WTC11 (cell line): Measurements from ENCODE around the gene APRT. TPM values are rescaled to one million over a fixed set of nuclear protein-coding genes. Genes with fewer than 3 reads are reported as not detected.
A peak's percentile ranks its signal among the peaks of the same experiment; 100 is the strongest.

Experiments
- ATAC-seq: fragments of 200-7000 bp; cut with Tn5 transposase; 2 replicates; pipeline ENCODE4 v1.10.0; 2021; ENCODE audit warnings: mild to moderate bottlenecking, moderate library complexity
- CTCF ChIA-PET: fragments of 300-600 bp; sonication (Branson Sonifier 250); formaldehyde crosslinking; loops from one replicate; lab custom pipeline; 2021; ENCODE audit warnings: antibody characterized with exemption; lab: Charles Lee
- POLR2A ChIA-PET: fragments of 350-600 bp; sonication (Branson Sonifier 250); formaldehyde crosslinking; loops from one replicate; lab custom pipeline; 2021; ENCODE audit warnings: antibody characterized with exemption; lab: Charles Lee
- DNase-seq: peaks from one replicate; pipeline ENCODE4 v3.0.0; 2021; ENCODE audit warnings: low spot score
- H3K27ac Mint-ChIP-seq: 2 replicates; pipeline ENCODE4 v1.8.0; 2021; ENCODE audit warnings: mixed read lengths
- H3K27me3 Mint-ChIP-seq: 2 replicates; pipeline ENCODE4 v1.8.0; 2021; ENCODE audit warnings: low read depth, mild to moderate bottlenecking, moderate library complexity, mixed read lengths
- H3K36me3 Mint-ChIP-seq: 2 replicates; pipeline ENCODE4 v1.8.0; 2021; ENCODE audit warnings: mixed read lengths
- H3K4me1 Mint-ChIP-seq: 2 replicates; pipeline ENCODE4 v1.8.0; 2022; ENCODE audit warnings: mixed read lengths
- H3K4me3 Mint-ChIP-seq: 2 replicates; pipeline ENCODE4 v1.8.0; 2021; ENCODE audit warnings: mild to moderate bottlenecking, moderate library complexity, mixed read lengths
- H3K9me3 Mint-ChIP-seq: 2 replicates; pipeline ENCODE4 v1.8.0; 2021; ENCODE audit warnings: mixed read lengths
- CREB1 ChIP-seq: sonication (generic); formaldehyde crosslinking; IDR thresholded peaks from 2 replicates; pipeline ENCODE4 v1.8.0; 2023; ENCODE audit warnings: mild to moderate bottlenecking, missing genetic modification reagents
- ESRRA ChIP-seq: sonication (generic); formaldehyde crosslinking; IDR thresholded peaks from 2 replicates; pipeline ENCODE4 v1.8.1; 2022; ENCODE audit warnings: mild to moderate bottlenecking, missing genetic modification reagents, borderline replicate concordance
- GTF2I ChIP-seq: fragments of 250-450 bp; sonication (Bioruptor Pico); conservative IDR thresholded peaks from 2 replicates; pipeline ENCODE4 v1.4.0; 2021; ENCODE audit warnings: mild to moderate bottlenecking
- KAT7 ChIP-seq: sonication (generic); formaldehyde crosslinking; IDR thresholded peaks from 2 replicates; pipeline ENCODE4 v1.8.1; 2023; ENCODE audit warnings: missing genetic modification reagents, mild to moderate bottlenecking, borderline replicate concordance
- MYBL2 ChIP-seq: sonication (generic); formaldehyde crosslinking; IDR thresholded peaks from 2 replicates; pipeline ENCODE4 v1.8.1; 2023; ENCODE audit warnings: mild to moderate bottlenecking, moderate library complexity, missing genetic modification reagents
- NFATC4 ChIP-seq: fragments of 250-450 bp; sonication (Bioruptor Pico); IDR thresholded peaks from 2 replicates; pipeline ENCODE4 v1.9.0; 2021; ENCODE audit warnings: mild to moderate bottlenecking
- NFE2L1 ChIP-seq: sonication (generic); formaldehyde crosslinking; IDR thresholded peaks from 2 replicates; pipeline ENCODE4 v1.8.1; 2023; ENCODE audit warnings: missing genetic modification reagents
- NFYB ChIP-seq: sonication (generic); formaldehyde crosslinking; conservative IDR thresholded peaks from 2 replicates; pipeline ENCODE4 v1.8.0; 2022; ENCODE audit warnings: low read depth, missing genetic modification reagents
- NR2C2 ChIP-seq: sonication (generic); formaldehyde crosslinking; IDR thresholded peaks from 2 replicates; pipeline ENCODE4 v1.8.0; 2022; ENCODE audit warnings: mild to moderate bottlenecking, missing genetic modification reagents
- SMAD4 ChIP-seq: sonication (generic); formaldehyde crosslinking; IDR thresholded peaks from 2 replicates; pipeline ENCODE4 v1.8.0; 2022; ENCODE audit warnings: mild to moderate bottlenecking, missing genetic modification reagents
- ZNF138 ChIP-seq: sonication (generic); formaldehyde crosslinking; conservative IDR thresholded peaks from 2 replicates; pipeline ENCODE4 v1.8.1; 2022; ENCODE audit warnings: mild to moderate bottlenecking, moderate library complexity, missing genetic modification reagents
- ZNF416 ChIP-seq: fragments of 250-450 bp; sonication (Bioruptor Pico); IDR thresholded peaks from 2 replicates; pipeline ENCODE4 v1.9.0; 2021; ENCODE audit warnings: mild to moderate bottlenecking, inconsistent platforms
- ZNF671 ChIP-seq: fragments of 250-450 bp; sonication (Bioruptor Pico); IDR thresholded peaks from 2 replicates; pipeline ENCODE4 v1.8.0; 2021; ENCODE audit warnings: mild to moderate bottlenecking
- total RNA-seq: library from RNA; stranded (reverse); gene quantifications from 3 replicates; pipeline ENCODE4 v1.2.3, GENCODE V29; 2021
- TF ChIP-seq, protein P1 (sequence below): sonication (generic); formaldehyde crosslinking; IDR thresholded peaks from 2 replicates; pipeline ENCODE4 v1.8.0; 2022; ENCODE audit warnings: mild to moderate bottlenecking, missing genetic modification reagents
- TF ChIP-seq, protein P2 (sequence below): fragments of 250-450 bp; sonication (Bioruptor Pico); IDR thresholded peaks from 2 replicates; pipeline ENCODE4 v2.1.2; 2022; ENCODE audit warnings: mild to moderate bottlenecking, moderate library complexity
- TF ChIP-seq, protein P3 (sequence below): sonication (generic); formaldehyde crosslinking; conservative IDR thresholded peaks from 2 replicates; pipeline ENCODE4 v1.8.1; 2023; ENCODE audit warnings: mild to moderate bottlenecking, low read depth, missing genetic modification reagents, moderate library complexity
- TF ChIP-seq, protein P4 (sequence below): fragments of 250-450 bp; sonication (Bioruptor Pico); IDR thresholded peaks from 2 replicates; pipeline ENCODE4 v1.9.0; 2021; ENCODE audit warnings: moderate library complexity, mild to moderate bottlenecking, inconsistent platforms, borderline replicate concordance
- TF ChIP-seq, protein P5 (sequence below): sonication (generic); formaldehyde crosslinking; IDR thresholded peaks from 2 replicates; pipeline ENCODE4 v1.8.1; 2022; ENCODE audit warnings: low read depth, mild to moderate bottlenecking, moderate library complexity, missing genetic modification reagents, borderline replicate concordance
- TF ChIP-seq, protein P6 (sequence below): sonication (generic); formaldehyde crosslinking; IDR thresholded peaks from 2 replicates; pipeline ENCODE4 v1.8.1; 2023; ENCODE audit warnings: mild to moderate bottlenecking, missing genetic modification reagents

Gene APRT
- total RNA-seq, 1 experiment from 2014 or later, result 288 TPM

DNA sequence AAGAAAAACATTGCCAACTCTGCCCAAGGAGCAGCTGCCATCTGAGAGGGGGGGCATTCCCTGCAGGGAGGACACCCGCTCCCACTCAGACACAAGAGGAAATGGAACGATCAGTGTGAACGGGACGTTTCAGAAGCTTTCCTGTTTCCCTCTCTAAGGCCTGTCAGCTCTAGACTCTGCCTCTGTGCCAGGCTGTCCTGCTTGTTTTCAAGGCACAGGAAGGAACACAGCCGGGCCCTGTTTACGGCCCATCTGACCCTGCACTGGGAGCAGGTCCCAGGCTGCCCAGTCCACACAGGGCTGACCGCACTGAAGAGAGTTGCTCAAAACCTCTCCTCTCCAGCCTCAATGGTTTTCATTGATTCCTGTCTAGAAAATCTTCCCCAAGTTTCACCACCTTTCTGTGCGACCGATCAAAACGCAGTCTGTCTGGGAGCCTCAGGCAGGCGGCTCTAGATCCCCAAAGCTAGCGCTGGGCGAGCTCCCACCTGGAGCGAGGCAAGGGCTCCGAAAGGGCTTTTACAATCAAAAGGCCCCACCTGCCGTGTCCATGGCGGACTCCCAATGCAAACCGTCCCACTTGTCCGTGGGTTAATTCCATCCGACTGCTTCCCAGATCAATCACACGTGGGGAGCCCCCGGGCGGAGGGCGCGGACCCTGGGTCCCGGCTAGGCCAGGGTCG lies 28.2 kb downstream of the APRT start:
- CTCF ChIA-PET, result interaction anchor here (0.6 to 10.5 kb wide), 22 partner anchors 9 to 384 kb away, joined by 3 to 117 read pairs (median 6); partner anchors contain the start of gene MVD
- no peaks in the 10 kb centered on the region for H3K36me3 Mint-ChIP-seq

DNA sequence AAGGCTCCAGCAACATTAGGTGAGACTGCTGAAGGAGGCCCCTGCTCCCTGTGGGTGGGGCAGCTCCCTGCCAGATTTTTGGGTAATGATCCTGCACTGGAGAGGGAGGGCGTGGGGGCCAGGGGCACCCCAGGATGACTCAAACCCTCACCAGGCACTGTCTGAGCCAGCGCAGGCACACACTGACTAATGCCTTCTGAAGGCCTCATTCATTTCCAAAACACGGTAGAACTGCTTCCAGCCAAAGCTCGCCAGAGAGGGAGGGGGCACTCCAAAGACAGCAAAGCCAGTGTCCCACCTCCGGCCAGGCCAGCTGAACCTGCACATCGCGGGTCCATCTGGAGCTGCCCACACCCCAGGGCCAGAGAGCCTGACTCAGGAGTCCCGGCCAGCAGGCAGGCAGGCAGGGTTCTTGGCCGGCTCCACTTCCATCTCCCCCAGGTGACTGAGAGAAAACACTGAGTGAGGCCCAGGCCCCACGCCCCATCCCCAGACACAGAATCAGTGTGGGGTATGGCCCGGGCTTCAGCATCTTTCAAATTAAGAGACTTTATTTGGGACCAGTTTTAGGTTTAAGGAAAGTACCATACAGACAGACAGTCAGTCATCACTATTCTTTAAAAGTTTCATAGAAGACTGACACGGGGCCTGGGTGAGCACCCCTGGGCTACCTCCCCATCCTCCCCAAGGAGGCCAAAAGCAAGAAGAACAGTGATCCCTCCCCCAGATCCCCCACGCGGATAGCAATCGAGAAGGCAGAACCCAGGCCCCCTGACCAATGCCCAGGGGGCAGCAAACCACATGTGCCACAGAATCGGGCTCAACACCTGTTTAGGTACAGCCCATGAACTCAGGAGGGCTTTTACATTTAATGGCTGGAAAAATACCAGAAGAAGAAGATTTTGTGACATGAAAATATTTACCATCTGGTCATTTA lies 29.0 kb downstream of the APRT start:
- H3K4me3 Mint-ChIP-seq, result peak overlapping the region; percentile 41
- CTCF ChIA-PET, result interaction anchor here (1.0 to 10.5 kb wide), 17 partner anchors 9 to 385 kb away, joined by 3 to 117 read pairs (median 8); no protein-coding TSS in a partner anchor
- DNase-seq, result no peak
- POLR2A ChIA-PET, result interaction anchor here (1.1 to 1.7 kb wide), 7 partner anchors 10 to 45 kb away, joined by 3 to 5 read pairs (median 3); no protein-coding TSS in a partner anchor
- TF ChIP-seq NFATC4 (CRISPR knock-in tag), result no peak
- no peak for TF ChIP-seq ZNF671 (CRISPR knock-in tag)
- no peak for TF ChIP-seq ESRRA (CRISPR knock-in tag)
- TF ChIP-seq, protein P1, sequence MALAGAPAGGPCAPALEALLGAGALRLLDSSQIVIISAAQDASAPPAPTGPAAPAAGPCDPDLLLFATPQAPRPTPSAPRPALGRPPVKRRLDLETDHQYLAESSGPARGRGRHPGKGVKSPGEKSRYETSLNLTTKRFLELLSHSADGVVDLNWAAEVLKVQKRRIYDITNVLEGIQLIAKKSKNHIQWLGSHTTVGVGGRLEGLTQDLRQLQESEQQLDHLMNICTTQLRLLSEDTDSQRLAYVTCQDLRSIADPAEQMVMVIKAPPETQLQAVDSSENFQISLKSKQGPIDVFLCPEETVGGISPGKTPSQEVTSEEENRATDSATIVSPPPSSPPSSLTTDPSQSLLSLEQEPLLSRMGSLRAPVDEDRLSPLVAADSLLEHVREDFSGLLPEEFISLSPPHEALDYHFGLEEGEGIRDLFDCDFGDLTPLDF, result no peak
- TF ChIP-seq NFYB, result no peak
- no peak for TF ChIP-seq ZNF416 (CRISPR knock-in tag)
- TF ChIP-seq ZNF138 (CRISPR knock-in tag), result no peak
- TF ChIP-seq GTF2I (CRISPR knock-in tag), result no peak
- TF ChIP-seq KAT7 (CRISPR knock-in tag), result no peak
- TF ChIP-seq, protein P2, sequence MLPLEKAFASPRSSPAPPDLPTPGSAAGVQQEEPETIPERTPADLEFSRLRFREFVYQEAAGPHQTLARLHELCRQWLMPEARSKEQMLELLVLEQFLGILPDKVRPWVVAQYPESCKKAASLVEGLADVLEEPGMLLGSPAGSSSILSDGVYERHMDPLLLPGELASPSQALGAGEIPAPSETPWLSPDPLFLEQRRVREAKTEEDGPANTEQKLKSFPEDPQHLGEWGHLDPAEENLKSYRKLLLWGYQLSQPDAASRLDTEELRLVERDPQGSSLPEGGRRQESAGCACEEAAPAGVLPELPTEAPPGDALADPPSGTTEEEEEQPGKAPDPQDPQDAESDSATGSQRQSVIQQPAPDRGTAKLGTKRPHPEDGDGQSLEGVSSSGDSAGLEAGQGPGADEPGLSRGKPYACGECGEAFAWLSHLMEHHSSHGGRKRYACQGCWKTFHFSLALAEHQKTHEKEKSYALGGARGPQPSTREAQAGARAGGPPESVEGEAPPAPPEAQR (CRISPR knock-in tag), result no peak
- TF ChIP-seq, protein P3, sequence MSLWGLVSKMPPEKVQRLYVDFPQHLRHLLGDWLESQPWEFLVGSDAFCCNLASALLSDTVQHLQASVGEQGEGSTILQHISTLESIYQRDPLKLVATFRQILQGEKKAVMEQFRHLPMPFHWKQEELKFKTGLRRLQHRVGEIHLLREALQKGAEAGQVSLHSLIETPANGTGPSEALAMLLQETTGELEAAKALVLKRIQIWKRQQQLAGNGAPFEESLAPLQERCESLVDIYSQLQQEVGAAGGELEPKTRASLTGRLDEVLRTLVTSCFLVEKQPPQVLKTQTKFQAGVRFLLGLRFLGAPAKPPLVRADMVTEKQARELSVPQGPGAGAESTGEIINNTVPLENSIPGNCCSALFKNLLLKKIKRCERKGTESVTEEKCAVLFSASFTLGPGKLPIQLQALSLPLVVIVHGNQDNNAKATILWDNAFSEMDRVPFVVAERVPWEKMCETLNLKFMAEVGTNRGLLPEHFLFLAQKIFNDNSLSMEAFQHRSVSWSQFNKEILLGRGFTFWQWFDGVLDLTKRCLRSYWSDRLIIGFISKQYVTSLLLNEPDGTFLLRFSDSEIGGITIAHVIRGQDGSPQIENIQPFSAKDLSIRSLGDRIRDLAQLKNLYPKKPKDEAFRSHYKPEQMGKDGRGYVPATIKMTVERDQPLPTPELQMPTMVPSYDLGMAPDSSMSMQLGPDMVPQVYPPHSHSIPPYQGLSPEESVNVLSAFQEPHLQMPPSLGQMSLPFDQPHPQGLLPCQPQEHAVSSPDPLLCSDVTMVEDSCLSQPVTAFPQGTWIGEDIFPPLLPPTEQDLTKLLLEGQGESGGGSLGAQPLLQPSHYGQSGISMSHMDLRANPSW, result no peak
- no peak for TF ChIP-seq MYBL2 (CRISPR knock-in tag)
- TF ChIP-seq, protein P4, sequence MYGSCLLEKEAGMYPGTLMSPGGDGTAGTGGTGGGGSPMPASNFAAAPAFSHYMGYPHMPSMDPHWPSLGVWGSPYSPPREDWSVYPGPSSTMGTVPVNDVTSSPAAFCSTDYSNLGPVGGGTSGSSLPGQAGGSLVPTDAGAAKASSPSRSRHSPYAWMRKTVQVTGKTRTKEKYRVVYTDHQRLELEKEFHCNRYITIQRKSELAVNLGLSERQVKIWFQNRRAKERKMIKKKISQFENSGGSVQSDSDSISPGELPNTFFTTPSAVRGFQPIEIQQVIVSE (CRISPR knock-in tag), result no peak
- TF ChIP-seq CREB1 (CRISPR knock-in tag), result no peak
- TF ChIP-seq, all 79 proteins: peak for 0
- no peak for ATAC-seq
- Mint-ChIP-seq H3K27me3 (0 out of 2 replicates have a peak, but pooled peaks cover 3% of the 10 kb centered on the region), H3K27ac (peak overlapping the region; percentile 64; the same call in 1 of the 2 replicates), H3K9me3 (no peaks in the 10 kb centered on the region), H3K4me1 (peaks cover 15% of the 10 kb centered on the region), H3K36me3 (no peaks in the 10 kb centered on the region)

More for the DNA sequence above, 28.2 kb downstream of the APRT start:
- no peak for DNase-seq
- 0 out of 2 replicates have a peak, but pooled peaks cover 3% of the 10 kb centered on the region for H3K27me3 Mint-ChIP-seq
- TF ChIP-seq NFE2L1, result no peak
- TF ChIP-seq, protein P5, sequence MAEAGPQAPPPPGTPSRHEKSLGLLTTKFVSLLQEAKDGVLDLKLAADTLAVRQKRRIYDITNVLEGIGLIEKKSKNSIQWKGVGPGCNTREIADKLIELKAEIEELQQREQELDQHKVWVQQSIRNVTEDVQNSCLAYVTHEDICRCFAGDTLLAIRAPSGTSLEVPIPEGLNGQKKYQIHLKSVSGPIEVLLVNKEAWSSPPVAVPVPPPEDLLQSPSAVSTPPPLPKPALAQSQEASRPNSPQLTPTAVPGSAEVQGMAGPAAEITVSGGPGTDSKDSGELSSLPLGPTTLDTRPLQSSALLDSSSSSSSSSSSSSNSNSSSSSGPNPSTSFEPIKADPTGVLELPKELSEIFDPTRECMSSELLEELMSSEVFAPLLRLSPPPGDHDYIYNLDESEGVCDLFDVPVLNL (CRISPR knock-in tag), result no peak
- no peak for TF ChIP-seq NR2C2
- TF ChIP-seq, protein P6, sequence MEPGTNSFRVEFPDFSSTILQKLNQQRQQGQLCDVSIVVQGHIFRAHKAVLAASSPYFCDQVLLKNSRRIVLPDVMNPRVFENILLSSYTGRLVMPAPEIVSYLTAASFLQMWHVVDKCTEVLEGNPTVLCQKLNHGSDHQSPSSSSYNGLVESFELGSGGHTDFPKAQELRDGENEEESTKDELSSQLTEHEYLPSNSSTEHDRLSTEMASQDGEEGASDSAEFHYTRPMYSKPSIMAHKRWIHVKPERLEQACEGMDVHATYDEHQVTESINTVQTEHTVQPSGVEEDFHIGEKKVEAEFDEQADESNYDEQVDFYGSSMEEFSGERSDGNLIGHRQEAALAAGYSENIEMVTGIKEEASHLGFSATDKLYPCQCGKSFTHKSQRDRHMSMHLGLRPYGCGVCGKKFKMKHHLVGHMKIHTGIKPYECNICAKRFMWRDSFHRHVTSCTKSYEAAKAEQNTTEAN (CRISPR knock-in tag), result 0 out of 2 replicates have a peak, but pooled peaks have one; percentile 45
- no peak for TF ChIP-seq SMAD4
- TF ChIP-seq, all 79 proteins: peak for 1
- Mint-ChIP-seq H3K4me3 (peak overlapping the region; percentile 46), H3K4me1 (peaks cover 15% of the 10 kb centered on the region), H3K27ac (peak overlapping the region; percentile 64; the same call in 1 of the 2 replicates), H3K9me3 (no peaks in the 10 kb centered on the region)
- ATAC-seq, result no peak
- POLR2A ChIA-PET, result interaction anchor here (1.0 to 1.5 kb wide), 7 partner anchors 11 to 46 kb away, joined by 3 to 4 read pairs (median 3); no protein-coding TSS in a partner anchor
